22Rv1 (cell line): Measurements from ENCODE around the gene ANAPC1.

ENCODE experiments used
- ZFX ChIP-seq: fragments of 450-650 bp; IDR thresholded peaks from 2 replicates; pipeline ENCODE4 v1.6.1; 2017; ENCODE audit warnings: antibody characterized with exemption, borderline replicate concordance
- TF ChIP-seq, protein P1 (sequence below): fragments of 450-650 bp; IDR thresholded peaks from 2 replicates; pipeline ENCODE4 v1.5.1; 2017; ENCODE audit warnings: mild to moderate bottlenecking

GRCh38 chr2:111896024-111896423, 12.0 kb upstream of the ANAPC1 start:
- TF ChIP-seq, protein P1, sequence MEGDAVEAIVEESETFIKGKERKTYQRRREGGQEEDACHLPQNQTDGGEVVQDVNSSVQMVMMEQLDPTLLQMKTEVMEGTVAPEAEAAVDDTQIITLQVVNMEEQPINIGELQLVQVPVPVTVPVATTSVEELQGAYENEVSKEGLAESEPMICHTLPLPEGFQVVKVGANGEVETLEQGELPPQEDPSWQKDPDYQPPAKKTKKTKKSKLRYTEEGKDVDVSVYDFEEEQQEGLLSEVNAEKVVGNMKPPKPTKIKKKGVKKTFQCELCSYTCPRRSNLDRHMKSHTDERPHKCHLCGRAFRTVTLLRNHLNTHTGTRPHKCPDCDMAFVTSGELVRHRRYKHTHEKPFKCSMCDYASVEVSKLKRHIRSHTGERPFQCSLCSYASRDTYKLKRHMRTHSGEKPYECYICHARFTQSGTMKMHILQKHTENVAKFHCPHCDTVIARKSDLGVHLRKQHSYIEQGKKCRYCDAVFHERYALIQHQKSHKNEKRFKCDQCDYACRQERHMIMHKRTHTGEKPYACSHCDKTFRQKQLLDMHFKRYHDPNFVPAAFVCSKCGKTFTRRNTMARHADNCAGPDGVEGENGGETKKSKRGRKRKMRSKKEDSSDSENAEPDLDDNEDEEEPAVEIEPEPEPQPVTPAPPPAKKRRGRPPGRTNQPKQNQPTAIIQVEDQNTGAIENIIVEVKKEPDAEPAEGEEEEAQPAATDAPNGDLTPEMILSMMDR: no peak
- no peak for TF ChIP-seq ZFX
